ENCODE results near the gene ASB10.

GRCh38 chr7:151168003-151168786, 18.9 kb downstream of the ASB10 start:
- peak; percentile 31 to 62 (median 40) for TF ChIP-seq CTCF (IDR thresholded peaks at IDR 0.05)
- no peak for TF ChIP-seq POLR2A (IDR thresholded peaks at IDR 0.05)

Measured in esophagus squamous epithelium (tissue), 4 donors.